HK-2 (cell line): ENCODE measurements around the gene SCN3A.
A peak's percentile ranks its signal among the peaks of the same experiment; 100 is the strongest.

ENCODE experiments used
- DNase-seq: peaks from one replicate; pipeline ENCODE4 v3.0.0-alpha.2; 2018; ENCODE audit not compliant: unreplicated experiment

SCN3A gene

GRCh38 chr2:165203689-165204559, at the start of gene SCN3A:
Gene SCN3A (minus strand): TSS chr2:165204050. CDS start chr2:165176394, 27,656 bp downstream.
- DNase-seq: peak; percentile 36

GRCh38 chr2:165253178-165253577, 49.3 kb upstream of the SCN3A start:
- DNase-seq: no peak

- DNase-seq: no peak
Observed at GRCh38 chr2:165251366-165251765, 47.5 kb upstream of the SCN3A start.

- no peak for DNase-seq
Observed at GRCh38 chr2:165248238-165248637, 44.4 kb upstream of the SCN3A start.

- no peak for DNase-seq
Observed at GRCh38 chr2:165245081-165245793, 41.4 kb upstream of the SCN3A start.

- DNase-seq: no peak
Observed at GRCh38 chr2:165240916-165241315, 37.1 kb upstream of the SCN3A start.

- no peak for DNase-seq
Observed at GRCh38 chr2:165239856-165240515, 36.1 kb upstream of the SCN3A start.

- DNase-seq: no peak
Observed at GRCh38 chr2:165239230-165239629, 35.4 kb upstream of the SCN3A start, which contains the start of gene SCN2A. Gene SCN2A (plus strand): TSS chr2:165239414. CDS start chr2:165295824, 56,410 bp downstream.

GRCh38 chr2:165238295-165238694, 34.4 kb upstream of the SCN3A start:
- DNase-seq: no peak

GRCh38 chr2:165237056-165237455, 33.2 kb upstream of the SCN3A start:
- DNase-seq: no peak

- DNase-seq: no peak
Observed at GRCh38 chr2:165227571-165227970, 23.7 kb upstream of the SCN3A start.

- DNase-seq: no peak
Observed at GRCh38 chr2:165224941-165225340, 21.1 kb upstream of the SCN3A start.

- no peak for DNase-seq
Observed at GRCh38 chr2:165219481-165219880, 15.6 kb upstream of the SCN3A start.

- DNase-seq: no peak
Observed at GRCh38 chr2:165214093-165214492, 10.2 kb upstream of the SCN3A start.

GRCh38 chr2:165208094-165208493, 4.2 kb upstream of the SCN3A start:
- no peak for DNase-seq

- no peak for DNase-seq
Observed at GRCh38 chr2:165205865-165206264, 2.0 kb upstream of the SCN3A start.

- DNase-seq: no peak
Observed at GRCh38 chr2:165202239-165202638, 1.6 kb downstream of the SCN3A start.

- no peak for DNase-seq
Observed at GRCh38 chr2:165198181-165198580, 5.7 kb downstream of the SCN3A start.

- DNase-seq: no peak
Observed at GRCh38 chr2:165197346-165197745, 6.5 kb downstream of the SCN3A start.

GRCh38 chr2:165196411-165196810, 7.4 kb downstream of the SCN3A start:
- peak; percentile 11 for DNase-seq

- DNase-seq: no peak
Observed at GRCh38 chr2:165193178-165193777, 10.6 kb downstream of the SCN3A start.

GRCh38 chr2:165192729-165193128, 11.1 kb downstream of the SCN3A start:
- no peak for DNase-seq
